SK-N-SH (cell line): ENCODE measurements around the gene JAKMIP1.

Experiments used
- CHD2 ChIP-seq: fragments of 150-350 bp; IDR thresholded peaks from 2 replicates; pipeline ENCODE4 v1.6.1; 2018; ENCODE audit warnings: low read length; ENCODE audit not compliant: partially characterized antibody
- CTCF ChIP-seq: fragments of 200-600 bp; sonication (generic); IDR thresholded peaks from 2 replicates; pipeline ENCODE4 v1.6.1; 2017; ENCODE audit warnings: antibody characterized with exemption, mild to moderate bottlenecking, moderate library complexity
- EP300 ChIP-seq, 2 experiments: IDR thresholded peaks; 2 replicates each; pipeline versions ENCODE4 v1.4.0 to v1.6.1; 2012; ENCODE audit warnings: borderline replicate concordance in 1 of 2, low read depth in 1 of 2, low read length in 1 of 2
- FOSL2 ChIP-seq: IDR thresholded peaks from 2 replicates; pipeline ENCODE4 v1.4.0; 2012; ENCODE audit warnings: low read depth, mild to moderate bottlenecking, moderate library complexity, borderline replicate concordance
- FOXM1 ChIP-seq: IDR thresholded peaks from 2 replicates; pipeline ENCODE4 v1.4.0; 2012; ENCODE audit warnings: low read depth, mild to moderate bottlenecking
- MAX ChIP-seq: IDR thresholded peaks from 2 replicates; pipeline ENCODE4 v1.4.0; 2012; ENCODE audit warnings: low read depth
- POLR2AphosphoS5 ChIP-seq: IDR thresholded peaks from 2 replicates; pipeline ENCODE4 v1.6.1; 2012; ENCODE audit warnings: low read depth, low read length
- REST ChIP-seq: IDR thresholded peaks from 2 replicates; pipeline ENCODE4 v1.6.1; 2012; ENCODE audit warnings: mild to moderate bottlenecking, low read depth, low read length, moderate library complexity
- TAF1 ChIP-seq: IDR thresholded peaks from 2 replicates; pipeline ENCODE4 v1.6.1; 2012; ENCODE audit warnings: low read depth, mild to moderate bottlenecking, low read length, moderate library complexity, borderline replicate concordance
- ZBTB33 ChIP-seq: IDR thresholded peaks from 2 replicates; pipeline ENCODE4 v1.4.0; 2012; ENCODE audit warnings: low read depth, borderline replicate concordance

- TF ChIP-seq ZBTB33 (no peak), REST (no peak), TAF1 (no peak), FOSL2 (no peak), CTCF (no peak), CHD2 (no peak), POLR2AphosphoS5 (no peak), EP300 (IDR thresholded peaks at IDR 0.05; ENCODE audit: borderline replicate concordance in 1 of 2, low read depth in 1 of 2, low read length in 1 of 2) (no peak), FOXM1 (no peak), MAX (no peak)
Observed at GRCh38 chr4:6035786-6036185, 164.6 kb downstream of the JAKMIP1 start.
